SK-N-SH treated with all-trans-retinoic acid at 6 μM for 48 hours (cell line): ENCODE data around the gene RIPK4.
"Not testable (repeated sequence)": the region's sequence is repeated elsewhere in the genome, so short reads cannot be mapped to it uniquely, and the experiment has no call there.

Experiments used
- ATAC-seq: fragments of 200-7000 bp; cut with Tn5 transposase; 3 replicates; pipeline ENCODE4 v1.9.1; 2020; ENCODE audit warnings: mild to moderate bottlenecking, moderate library complexity
- ARNTL ChIP-seq: fragments of 450-650 bp; formaldehyde crosslinking; IDR thresholded peaks from 2 replicates; pipeline ENCODE4 v1.5.0; 2020; ENCODE audit warnings: low read depth, mild to moderate bottlenecking, moderate library complexity, borderline replicate concordance
- BACH2 ChIP-seq: fragments of 250-450 bp; sonication (Bioruptor Pico); IDR thresholded peaks from 2 replicates; pipeline ENCODE4 v1.9.0; 2021; ENCODE audit warnings: mild to moderate bottlenecking, borderline replicate concordance
- CSDC2 ChIP-seq: fragments of 250-450 bp; sonication (Bioruptor Pico); IDR thresholded peaks from 2 replicates; pipeline ENCODE4 v1.5.0; 2020; ENCODE audit warnings: mild to moderate bottlenecking, moderate library complexity
- ESRRG ChIP-seq: fragments of 250-450 bp; sonication (Bioruptor Pico); IDR thresholded peaks from 2 replicates; pipeline ENCODE4 v1.6.1; 2021; ENCODE audit warnings: mild to moderate bottlenecking
- GLIS3 ChIP-seq: fragments of 250-450 bp; sonication (Bioruptor Pico); IDR thresholded peaks from 2 replicates; pipeline ENCODE4 v1.5.0; 2020; ENCODE audit warnings: mild to moderate bottlenecking, moderate library complexity
- ISL1 ChIP-seq: fragments of 250-450 bp; sonication (Bioruptor Pico); IDR thresholded peaks from 2 replicates; pipeline ENCODE4 v2.1.2; 2022; ENCODE audit warnings: mild to moderate bottlenecking, moderate library complexity
- OSR1 ChIP-seq: fragments of 250-450 bp; sonication (Bioruptor Pico); IDR thresholded peaks from 2 replicates; pipeline ENCODE4 v1.8.0; 2022; ENCODE audit warnings: moderate library complexity, mild to moderate bottlenecking, inconsistent platforms
- PPARA ChIP-seq: fragments of 250-450 bp; sonication (Bioruptor Pico); IDR thresholded peaks from 2 replicates; pipeline ENCODE4 v1.5.0; 2020; ENCODE audit warnings: mild to moderate bottlenecking, borderline replicate concordance
- RARB ChIP-seq: fragments of 250-450 bp; sonication (Bioruptor Pico); IDR thresholded peaks from 2 replicates; pipeline ENCODE4 v1.8.0; 2021; ENCODE audit warnings: mild to moderate bottlenecking, moderate library complexity
- SNAI2 ChIP-seq: fragments of 250-450 bp; sonication (Bioruptor Pico); IDR thresholded peaks from 2 replicates; pipeline ENCODE4 v1.5.0; 2020; ENCODE audit warnings: mild to moderate bottlenecking, moderate library complexity
- TCF4 ChIP-seq: fragments of 250-450 bp; sonication (Bioruptor Pico); IDR thresholded peaks from 2 replicates; pipeline ENCODE4 v1.8.0; 2021; ENCODE audit warnings: mild to moderate bottlenecking, moderate library complexity, borderline replicate concordance
- TOX ChIP-seq: fragments of 250-450 bp; sonication (Bioruptor Pico); IDR thresholded peaks from 2 replicates; pipeline ENCODE4 v1.8.0; 2021; ENCODE audit warnings: mild to moderate bottlenecking, moderate library complexity, borderline replicate concordance
- ZC3H10 ChIP-seq: fragments of 250-450 bp; sonication (Bioruptor Pico); IDR thresholded peaks from 2 replicates; pipeline ENCODE4 v1.5.1; 2021; ENCODE audit warnings: mild to moderate bottlenecking, moderate library complexity
- ZFP3 ChIP-seq: fragments of 250-450 bp; sonication (Bioruptor Pico); IDR thresholded peaks from 2 replicates; pipeline ENCODE4 v1.5.0; 2020; ENCODE audit warnings: mild to moderate bottlenecking, moderate library complexity
- ZFP30 ChIP-seq: fragments of 450-650 bp; formaldehyde crosslinking; IDR thresholded peaks from 2 replicates; pipeline ENCODE4 v1.5.0; 2022; ENCODE audit warnings: mild to moderate bottlenecking, moderate library complexity
- ZNF565 ChIP-seq: fragments of 450-650 bp; formaldehyde crosslinking; conservative IDR thresholded peaks from 2 replicates; pipeline ENCODE4 v1.5.0; 2020; ENCODE audit warnings: low read depth, mild to moderate bottlenecking, moderate library complexity
- ZNF8 ChIP-seq: fragments of 450-650 bp; formaldehyde crosslinking; IDR thresholded peaks from 2 replicates; pipeline ENCODE4 v1.5.0; 2020; ENCODE audit warnings: mild to moderate bottlenecking, moderate library complexity
- TF ChIP-seq, protein P1 (sequence below): fragments of 250-450 bp; sonication (Bioruptor Pico); IDR thresholded peaks from 2 replicates; pipeline ENCODE4 v1.8.0; 2020; ENCODE audit warnings: mild to moderate bottlenecking, moderate library complexity, borderline replicate concordance
- TF ChIP-seq, protein P2 (sequence below): fragments of 250-450 bp; sonication (Bioruptor Pico); IDR thresholded peaks from 2 replicates; pipeline ENCODE4 v1.8.0; 2021; ENCODE audit warnings: low read depth, mild to moderate bottlenecking, moderate library complexity, borderline replicate concordance
- TF ChIP-seq, protein P3 (sequence below): fragments of 250-450 bp; sonication (Bioruptor Pico); IDR thresholded peaks from 2 replicates; pipeline ENCODE4 v1.5.0; 2020; ENCODE audit warnings: mild to moderate bottlenecking, moderate library complexity
- TF ChIP-seq, protein P4 (sequence below): fragments of 250-450 bp; sonication (Bioruptor Pico); IDR thresholded peaks from 2 replicates; pipeline ENCODE4 v1.5.1; 2021; ENCODE audit warnings: mild to moderate bottlenecking, moderate library complexity
- TF ChIP-seq, protein P5 (sequence below): fragments of 250-450 bp; sonication (Bioruptor Pico); IDR thresholded peaks from 2 replicates; pipeline ENCODE4 v1.5.1; 2020; ENCODE audit warnings: low read depth, mild to moderate bottlenecking, moderate library complexity

The RIPK4 gene

DNA sequence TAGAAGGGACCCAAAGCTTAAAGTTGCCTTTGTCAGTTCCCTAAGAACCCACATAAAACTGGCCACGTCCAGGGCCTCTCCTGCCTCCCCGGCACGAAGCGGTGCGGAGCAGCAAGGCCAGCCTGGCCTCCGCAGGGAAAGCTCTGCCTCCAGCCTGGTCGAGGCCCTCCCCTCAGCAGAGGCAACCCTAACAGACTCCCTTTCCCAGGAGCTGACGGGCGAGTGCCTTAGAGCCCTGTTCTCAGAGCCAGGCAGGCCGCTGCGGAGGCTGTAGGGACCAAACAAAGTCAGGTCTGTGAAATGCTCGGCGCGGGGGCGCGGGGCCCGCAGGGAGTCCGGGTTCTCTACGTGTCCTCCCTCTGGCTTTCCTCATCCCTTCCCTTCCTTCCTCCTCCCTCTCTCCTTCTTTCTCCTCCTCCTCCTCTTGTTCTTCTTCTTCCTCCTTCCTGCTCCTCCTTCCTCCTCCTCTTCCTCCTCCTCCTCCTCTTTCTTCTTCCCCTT lies 40.7 kb downstream of the RIPK4 start:
- ATAC-seq = no peak
- TF ChIP-seq ESRRG (CRISPR knock-in tag) (no peak), TCF4 (CRISPR knock-in tag) (no peak), CSDC2 (no peak), ZNF565 (CRISPR knock-in tag) (no peak), BACH2 (CRISPR knock-in tag) (no peak), ZFP3 (CRISPR knock-in tag) (no peak), TOX (no peak), ZFP30 (no peak), PPARA (no peak), RARB (CRISPR knock-in tag) (no peak), SNAI2 (CRISPR knock-in tag) (no peak)
- TF ChIP-seq, protein P1, sequence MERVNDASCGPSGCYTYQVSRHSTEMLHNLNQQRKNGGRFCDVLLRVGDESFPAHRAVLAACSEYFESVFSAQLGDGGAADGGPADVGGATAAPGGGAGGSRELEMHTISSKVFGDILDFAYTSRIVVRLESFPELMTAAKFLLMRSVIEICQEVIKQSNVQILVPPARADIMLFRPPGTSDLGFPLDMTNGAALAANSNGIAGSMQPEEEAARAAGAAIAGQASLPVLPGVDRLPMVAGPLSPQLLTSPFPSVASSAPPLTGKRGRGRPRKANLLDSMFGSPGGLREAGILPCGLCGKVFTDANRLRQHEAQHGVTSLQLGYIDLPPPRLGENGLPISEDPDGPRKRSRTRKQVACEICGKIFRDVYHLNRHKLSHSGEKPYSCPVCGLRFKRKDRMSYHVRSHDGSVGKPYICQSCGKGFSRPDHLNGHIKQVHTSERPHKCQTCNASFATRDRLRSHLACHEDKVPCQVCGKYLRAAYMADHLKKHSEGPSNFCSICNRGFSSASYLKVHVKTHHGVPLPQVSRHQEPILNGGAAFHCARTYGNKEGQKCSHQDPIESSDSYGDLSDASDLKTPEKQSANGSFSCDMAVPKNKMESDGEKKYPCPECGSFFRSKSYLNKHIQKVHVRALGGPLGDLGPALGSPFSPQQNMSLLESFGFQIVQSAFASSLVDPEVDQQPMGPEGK = no peak
- TF ChIP-seq, protein P2, sequence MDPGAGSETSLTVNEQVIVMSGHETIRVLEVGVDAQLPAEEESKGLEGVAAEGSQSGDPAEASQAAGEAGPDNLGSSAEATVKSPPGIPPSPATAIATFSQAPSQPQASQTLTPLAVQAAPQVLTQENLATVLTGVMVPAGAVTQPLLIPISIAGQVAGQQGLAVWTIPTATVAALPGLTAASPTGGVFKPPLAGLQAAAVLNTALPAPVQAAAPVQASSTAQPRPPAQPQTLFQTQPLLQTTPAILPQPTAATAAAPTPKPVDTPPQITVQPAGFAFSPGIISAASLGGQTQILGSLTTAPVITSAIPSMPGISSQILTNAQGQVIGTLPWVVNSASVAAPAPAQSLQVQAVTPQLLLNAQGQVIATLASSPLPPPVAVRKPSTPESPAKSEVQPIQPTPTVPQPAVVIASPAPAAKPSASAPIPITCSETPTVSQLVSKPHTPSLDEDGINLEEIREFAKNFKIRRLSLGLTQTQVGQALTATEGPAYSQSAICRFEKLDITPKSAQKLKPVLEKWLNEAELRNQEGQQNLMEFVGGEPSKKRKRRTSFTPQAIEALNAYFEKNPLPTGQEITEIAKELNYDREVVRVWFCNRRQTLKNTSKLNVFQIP (CRISPR knock-in tag) = no peak
- TF ChIP-seq, protein P3, sequence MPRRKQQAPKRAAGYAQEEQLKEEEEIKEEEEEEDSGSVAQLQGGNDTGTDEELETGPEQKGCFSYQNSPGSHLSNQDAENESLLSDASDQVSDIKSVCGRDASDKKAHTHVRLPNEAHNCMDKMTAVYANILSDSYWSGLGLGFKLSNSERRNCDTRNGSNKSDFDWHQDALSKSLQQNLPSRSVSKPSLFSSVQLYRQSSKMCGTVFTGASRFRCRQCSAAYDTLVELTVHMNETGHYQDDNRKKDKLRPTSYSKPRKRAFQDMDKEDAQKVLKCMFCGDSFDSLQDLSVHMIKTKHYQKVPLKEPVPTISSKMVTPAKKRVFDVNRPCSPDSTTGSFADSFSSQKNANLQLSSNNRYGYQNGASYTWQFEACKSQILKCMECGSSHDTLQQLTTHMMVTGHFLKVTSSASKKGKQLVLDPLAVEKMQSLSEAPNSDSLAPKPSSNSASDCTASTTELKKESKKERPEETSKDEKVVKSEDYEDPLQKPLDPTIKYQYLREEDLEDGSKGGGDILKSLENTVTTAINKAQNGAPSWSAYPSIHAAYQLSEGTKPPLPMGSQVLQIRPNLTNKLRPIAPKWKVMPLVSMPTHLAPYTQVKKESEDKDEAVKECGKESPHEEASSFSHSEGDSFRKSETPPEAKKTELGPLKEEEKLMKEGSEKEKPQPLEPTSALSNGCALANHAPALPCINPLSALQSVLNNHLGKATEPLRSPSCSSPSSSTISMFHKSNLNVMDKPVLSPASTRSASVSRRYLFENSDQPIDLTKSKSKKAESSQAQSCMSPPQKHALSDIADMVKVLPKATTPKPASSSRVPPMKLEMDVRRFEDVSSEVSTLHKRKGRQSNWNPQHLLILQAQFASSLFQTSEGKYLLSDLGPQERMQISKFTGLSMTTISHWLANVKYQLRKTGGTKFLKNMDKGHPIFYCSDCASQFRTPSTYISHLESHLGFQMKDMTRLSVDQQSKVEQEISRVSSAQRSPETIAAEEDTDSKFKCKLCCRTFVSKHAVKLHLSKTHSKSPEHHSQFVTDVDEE (CRISPR knock-in tag) = no peak
- TF ChIP-seq, all 23 proteins: peak for 0

DNA sequence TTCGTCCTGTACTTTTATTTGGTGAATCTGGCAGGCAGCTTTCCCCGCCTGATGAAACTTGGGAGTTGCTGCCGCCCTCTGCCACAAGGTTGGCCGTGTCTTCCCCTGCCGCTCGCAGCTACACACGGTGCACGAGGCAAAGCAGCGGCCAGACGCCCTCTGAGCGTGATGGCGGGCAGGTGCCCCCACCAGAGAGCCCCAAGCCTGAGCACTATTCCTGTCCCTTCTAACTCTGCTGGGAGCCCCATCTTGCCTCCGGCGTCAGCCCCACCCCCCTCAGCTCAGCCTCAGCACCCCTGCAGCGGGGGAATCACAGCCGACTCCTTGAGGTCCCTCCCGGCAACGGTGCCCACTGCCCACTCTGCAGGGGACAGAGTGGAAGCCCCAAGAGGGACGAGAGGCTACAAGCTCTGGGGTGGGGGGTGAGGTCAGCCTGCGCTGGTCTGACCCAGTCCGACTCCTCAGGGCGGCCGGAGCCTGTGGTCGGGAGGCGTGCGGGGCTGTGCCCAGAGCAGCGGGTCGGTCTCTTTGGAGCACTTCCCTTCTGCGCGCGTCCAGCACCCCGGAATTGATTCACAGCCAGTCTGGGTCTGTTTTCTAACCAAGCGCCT lies 41.3 kb downstream of the RIPK4 start:
- TF ChIP-seq ZFP30 = no peak
- TF ChIP-seq, protein P4, sequence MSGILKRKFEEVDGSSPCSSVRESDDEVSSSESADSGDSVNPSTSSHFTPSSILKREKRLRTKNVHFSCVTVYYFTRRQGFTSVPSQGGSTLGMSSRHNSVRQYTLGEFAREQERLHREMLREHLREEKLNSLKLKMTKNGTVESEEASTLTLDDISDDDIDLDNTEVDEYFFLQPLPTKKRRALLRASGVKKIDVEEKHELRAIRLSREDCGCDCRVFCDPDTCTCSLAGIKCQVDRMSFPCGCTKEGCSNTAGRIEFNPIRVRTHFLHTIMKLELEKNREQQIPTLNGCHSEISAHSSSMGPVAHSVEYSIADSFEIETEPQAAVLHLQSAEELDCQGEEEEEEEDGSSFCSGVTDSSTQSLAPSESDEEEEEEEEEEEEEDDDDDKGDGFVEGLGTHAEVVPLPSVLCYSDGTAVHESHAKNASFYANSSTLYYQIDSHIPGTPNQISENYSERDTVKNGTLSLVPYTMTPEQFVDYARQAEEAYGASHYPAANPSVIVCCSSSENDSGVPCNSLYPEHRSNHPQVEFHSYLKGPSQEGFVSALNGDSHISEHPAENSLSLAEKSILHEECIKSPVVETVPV (CRISPR knock-in tag) = no peak
- TF ChIP-seq GLIS3 (CRISPR knock-in tag) = no peak
- TF ChIP-seq, protein P5, sequence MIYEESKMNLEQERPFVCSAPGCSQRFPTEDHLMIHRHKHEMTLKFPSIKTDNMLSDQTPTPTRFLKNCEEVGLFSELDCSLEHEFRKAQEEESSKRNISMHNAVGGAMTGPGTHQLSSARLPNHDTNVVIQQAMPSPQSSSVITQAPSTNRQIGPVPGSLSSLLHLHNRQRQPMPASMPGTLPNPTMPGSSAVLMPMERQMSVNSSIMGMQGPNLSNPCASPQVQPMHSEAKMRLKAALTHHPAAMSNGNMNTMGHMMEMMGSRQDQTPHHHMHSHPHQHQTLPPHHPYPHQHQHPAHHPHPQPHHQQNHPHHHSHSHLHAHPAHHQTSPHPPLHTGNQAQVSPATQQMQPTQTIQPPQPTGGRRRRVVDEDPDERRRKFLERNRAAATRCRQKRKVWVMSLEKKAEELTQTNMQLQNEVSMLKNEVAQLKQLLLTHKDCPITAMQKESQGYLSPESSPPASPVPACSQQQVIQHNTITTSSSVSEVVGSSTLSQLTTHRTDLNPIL (CRISPR knock-in tag) = no peak
- no peak for TF ChIP-seq TOX
- no peak for TF ChIP-seq ZNF565 (CRISPR knock-in tag)
- TF ChIP-seq, protein P2 (CRISPR knock-in tag) = no peak
- TF ChIP-seq ESRRG (CRISPR knock-in tag) = no peak
- no peak for TF ChIP-seq PPARA
- TF ChIP-seq SNAI2 (CRISPR knock-in tag) = no peak
- no peak for TF ChIP-seq TCF4 (CRISPR knock-in tag)
- TF ChIP-seq BACH2 (CRISPR knock-in tag) = no peak
- no peak for TF ChIP-seq OSR1 (CRISPR knock-in tag)
- TF ChIP-seq ZC3H10 (CRISPR knock-in tag) = no peak
- TF ChIP-seq, protein P3 (CRISPR knock-in tag) = no peak
- TF ChIP-seq ISL1 (CRISPR knock-in tag) = no peak
- no peak for TF ChIP-seq ZNF8
- no peak for TF ChIP-seq ARNTL
- TF ChIP-seq RARB (CRISPR knock-in tag) = no peak
- ATAC-seq = no peak

DNA sequence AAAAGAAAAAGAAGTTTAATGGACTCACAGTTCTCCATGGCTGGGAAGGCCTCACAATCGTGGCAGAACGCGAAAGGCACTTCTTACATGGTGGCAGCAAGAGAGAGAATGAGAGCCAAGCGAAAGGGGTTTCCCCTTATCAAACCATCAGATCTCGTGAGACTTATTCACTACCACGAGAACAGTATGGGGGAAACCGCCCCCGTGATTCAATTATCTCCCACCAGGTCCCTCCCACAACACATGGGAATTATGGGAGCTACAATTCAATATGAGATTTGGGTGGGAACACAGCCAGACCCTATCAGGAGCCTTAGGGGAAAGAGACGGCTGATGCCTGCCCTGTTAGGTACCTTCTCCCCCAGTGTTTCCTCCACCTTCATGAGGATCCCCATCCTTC lies 43.0 kb downstream of the RIPK4 start:
- not testable (repeated sequence) for ATAC-seq
